Right atrium auricular region (tissue), 2 donors: ENCODE data around the gene PLSCR2. TPM values are rescaled to one million over a fixed set of nuclear protein-coding genes. Genes with fewer than 3 reads are reported as not detected.

Source experiments
- DNase-seq: peaks from one replicate; pipeline ENCODE4 v3.0.0-alpha.2; 2019; ENCODE audit warnings: low spot score
- H3K27ac ChIP-seq, 2 donors: fragments of 200-600 bp; sonication (generic); 1 replicate in 1 of 2; 2 replicates in 1 of 2; pipeline ENCODE4 v1.5.1; 2016 to 2019
- H3K27me3 ChIP-seq, 2 donors: fragments of 200-600 bp; sonication (generic); one replicate each; pipeline versions ENCODE4 v1.5.1 to v1.6.0; 2017 to 2019
- H3K36me3 ChIP-seq: fragments of 200-600 bp; sonication (generic); one replicate; pipeline ENCODE4 v1.5.1; 2016
- H3K4me1 ChIP-seq, 2 donors: fragments of 200-600 bp; sonication (generic); one replicate each; pipeline versions ENCODE4 v1.5.1 to v1.6.0; 2017 to 2019
- H3K4me3 ChIP-seq, 2 donors: fragments of 200-600 bp; sonication (generic); 1 replicate in 1 of 2; 2 replicates in 1 of 2; pipeline ENCODE4 v1.5.1; 2017 to 2019; ENCODE audit warnings: mild to moderate bottlenecking in 1 of 2, moderate library complexity in 1 of 2
- H3K9me3 ChIP-seq, 2 donors: fragments of 200-600 bp; sonication (generic); one replicate each; pipeline ENCODE4 v1.5.1; 2019
- total RNA-seq, 2 donors: library from RNA; depleted of rRNA; stranded (reverse); fragments of >200 nt; gene quantifications; one replicate each; pipeline ENCODE4 v1.1.0, GENCODE V29; 2016
- TF ChIP-seq, protein P1 (sequence below), 2 donors: fragments of 200-600 bp; sonication (generic); IDR thresholded peaks; one replicate each; pipeline ENCODE4 v1.5.1; 2019; ENCODE audit warnings: antibody characterized with exemption in 2 of 2

PLSCR2 gene
- total RNA-seq, 2 donors from 2014 or later, result not detected

DNA sequence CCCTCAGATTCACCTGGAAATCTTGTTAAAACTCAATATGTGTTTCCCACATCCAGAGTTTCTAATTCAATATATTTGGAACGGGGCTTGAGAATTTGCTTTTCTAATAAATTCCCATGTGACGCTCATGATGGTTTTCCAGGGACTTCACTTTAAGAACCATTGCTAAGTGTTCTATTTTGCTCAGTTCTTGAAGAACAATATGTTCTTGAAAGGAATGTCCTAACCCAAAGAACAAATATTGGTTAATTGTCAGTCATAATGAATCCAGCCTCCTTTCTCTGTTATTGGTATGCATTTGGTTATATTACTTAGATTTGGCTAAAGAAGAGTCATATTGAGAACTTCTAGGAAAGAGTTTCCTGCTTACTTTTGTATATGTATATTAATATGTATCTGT is 4.4 kb upstream of the PLSCR2 start:
- peak overlapping the region in 1 of 2 donors; percentile 12 for H3K27ac ChIP-seq
- no peaks in the 10 kb centered on the region for H3K36me3 ChIP-seq
- no peak overlapping the region for H3K4me3 ChIP-seq
- H3K27me3 ChIP-seq, result no peaks in the 10 kb centered on the region
- DNase-seq, result no peak
- TF ChIP-seq, protein P1, sequence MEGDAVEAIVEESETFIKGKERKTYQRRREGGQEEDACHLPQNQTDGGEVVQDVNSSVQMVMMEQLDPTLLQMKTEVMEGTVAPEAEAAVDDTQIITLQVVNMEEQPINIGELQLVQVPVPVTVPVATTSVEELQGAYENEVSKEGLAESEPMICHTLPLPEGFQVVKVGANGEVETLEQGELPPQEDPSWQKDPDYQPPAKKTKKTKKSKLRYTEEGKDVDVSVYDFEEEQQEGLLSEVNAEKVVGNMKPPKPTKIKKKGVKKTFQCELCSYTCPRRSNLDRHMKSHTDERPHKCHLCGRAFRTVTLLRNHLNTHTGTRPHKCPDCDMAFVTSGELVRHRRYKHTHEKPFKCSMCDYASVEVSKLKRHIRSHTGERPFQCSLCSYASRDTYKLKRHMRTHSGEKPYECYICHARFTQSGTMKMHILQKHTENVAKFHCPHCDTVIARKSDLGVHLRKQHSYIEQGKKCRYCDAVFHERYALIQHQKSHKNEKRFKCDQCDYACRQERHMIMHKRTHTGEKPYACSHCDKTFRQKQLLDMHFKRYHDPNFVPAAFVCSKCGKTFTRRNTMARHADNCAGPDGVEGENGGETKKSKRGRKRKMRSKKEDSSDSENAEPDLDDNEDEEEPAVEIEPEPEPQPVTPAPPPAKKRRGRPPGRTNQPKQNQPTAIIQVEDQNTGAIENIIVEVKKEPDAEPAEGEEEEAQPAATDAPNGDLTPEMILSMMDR (IDR thresholded peaks at IDR 0.05), result no peak
- no peaks in the 10 kb centered on the region for H3K9me3 ChIP-seq
- peaks cover 0 to 10% of the 10 kb centered on the region in 2 donors for H3K4me1 ChIP-seq

DNA sequence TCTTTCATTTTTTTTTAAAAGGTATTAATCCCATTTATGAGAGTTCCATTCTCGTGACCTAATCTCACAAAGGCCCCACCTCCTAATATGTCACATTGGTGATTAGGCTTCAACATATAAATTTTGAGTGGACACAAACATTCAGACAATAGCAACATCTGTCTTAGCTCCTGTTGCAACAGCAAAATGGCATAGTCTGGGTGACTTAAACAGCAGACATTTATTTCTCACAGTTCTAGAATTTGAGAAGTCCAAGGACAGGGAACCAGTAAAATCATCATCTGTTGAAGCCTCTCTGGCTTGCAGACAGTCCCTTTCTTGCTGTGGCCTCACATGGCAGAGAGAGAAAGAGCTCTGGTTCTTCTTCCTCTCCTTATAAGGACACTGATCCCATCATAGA is 3.2 kb upstream of the PLSCR2 start:
- Histone ChIP-seq H3K27me3 (no peaks in the 10 kb centered on the region), H3K27ac (no peak overlapping the region), H3K9me3 (no peaks in the 10 kb centered on the region), H3K36me3 (no peaks in the 10 kb centered on the region), H3K4me3 (no peak overlapping the region), H3K4me1 (peaks cover 0 to 10% of the 10 kb centered on the region in 2 donors)
- TF ChIP-seq, protein P1 (IDR thresholded peaks at IDR 0.05), result no peak
- DNase-seq, result no peak

DNA sequence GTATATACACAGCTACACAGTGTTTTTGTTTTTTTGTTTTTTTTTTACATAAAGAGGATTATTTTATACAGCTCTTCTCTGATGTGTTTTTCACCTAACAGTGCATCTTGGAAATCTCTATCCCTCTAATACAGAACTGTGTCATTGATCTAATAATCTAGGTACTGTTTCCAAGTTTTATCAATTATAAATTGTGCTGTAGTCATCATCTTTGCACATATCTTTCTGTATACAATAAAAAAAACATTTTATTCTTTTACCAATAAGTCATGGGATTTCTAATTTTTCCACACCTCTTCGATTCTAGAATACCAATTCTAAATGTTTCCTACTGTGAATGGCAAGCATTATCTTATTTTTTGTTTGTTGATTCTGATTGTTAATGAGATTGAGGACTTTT is 1.7 kb upstream of the PLSCR2 start:
- TF ChIP-seq, protein P1 (IDR thresholded peaks at IDR 0.05), result no peak
- Histone ChIP-seq H3K4me1 (peaks cover 0 to 10% of the 10 kb centered on the region in 2 donors), H3K4me3 (no peak overlapping the region), H3K36me3 (no peaks in the 10 kb centered on the region), H3K9me3 (no peaks in the 10 kb centered on the region), H3K27me3 (no peaks in the 10 kb centered on the region), H3K27ac (no peak overlapping the region)
- no peak for DNase-seq

DNA sequence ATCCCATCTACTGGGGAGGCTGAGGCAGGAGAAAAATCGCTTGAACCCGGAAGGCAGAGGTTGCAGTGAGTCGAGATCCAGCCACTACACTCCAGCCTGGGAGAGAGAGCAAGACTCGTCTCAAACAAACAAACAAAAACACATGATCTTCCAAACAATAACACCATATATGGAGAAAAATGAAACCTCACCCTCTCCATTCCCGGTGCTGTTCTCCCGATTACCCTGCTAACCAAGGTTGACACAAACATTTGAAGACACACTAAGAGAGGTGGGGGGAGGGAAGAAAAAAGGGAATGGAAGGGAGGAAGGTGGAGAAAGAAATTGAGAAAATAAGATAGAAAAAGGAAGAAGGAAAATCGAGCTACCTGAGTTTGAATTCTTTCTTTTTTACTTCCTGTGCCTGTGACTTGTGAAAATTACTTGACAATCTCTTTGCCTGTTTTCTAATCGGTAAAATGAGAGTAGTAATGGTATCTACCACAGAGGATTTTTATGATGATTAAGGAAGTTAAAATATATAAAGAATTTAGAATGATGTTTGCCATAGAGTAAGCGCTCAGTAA is 1.1 kb upstream of the PLSCR2 start:
- no peaks in the 10 kb centered on the region for H3K36me3 ChIP-seq
- H3K9me3 ChIP-seq, result no peaks in the 10 kb centered on the region
- peaks cover 0 to 10% of the 10 kb centered on the region in 2 donors for H3K4me1 ChIP-seq
- H3K27me3 ChIP-seq, result no peaks in the 10 kb centered on the region
- no peak for DNase-seq
- TF ChIP-seq, protein P1 (IDR thresholded peaks at IDR 0.05), result no peak
- H3K27ac ChIP-seq, result no peak overlapping the region
- no peak overlapping the region for H3K4me3 ChIP-seq

DNA sequence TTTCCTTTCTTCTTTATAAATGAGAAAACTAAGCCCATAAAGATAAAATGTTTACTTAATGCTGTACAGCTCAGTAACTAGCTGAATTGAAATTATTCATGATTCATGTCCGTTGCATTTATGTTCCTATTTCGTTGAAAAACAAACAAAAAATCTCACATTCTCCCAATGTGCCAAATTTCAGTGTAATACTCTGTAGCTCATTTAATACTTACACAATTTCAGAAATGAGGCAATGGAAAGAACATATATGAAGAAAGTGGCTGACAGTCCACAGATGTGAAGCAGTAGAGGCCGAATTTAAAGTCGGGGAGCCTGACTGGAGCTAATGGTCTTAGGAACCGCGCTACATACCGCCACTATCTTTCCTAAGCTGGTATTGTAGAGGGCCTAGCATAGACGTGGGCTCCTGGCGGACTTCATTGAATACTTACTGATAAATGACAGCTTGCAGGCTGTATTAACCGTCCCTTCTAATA is 651 bp downstream of the PLSCR2 start:
- H3K4me1 ChIP-seq, result peaks cover 0 to 10% of the 10 kb centered on the region in 2 donors
- H3K4me3 ChIP-seq, result peak overlapping the region; percentile 59 to 60
- TF ChIP-seq, protein P1 (IDR thresholded peaks at IDR 0.05), result no peak
- H3K9me3 ChIP-seq, result no peaks in the 10 kb centered on the region
- H3K36me3 ChIP-seq, result no peaks in the 10 kb centered on the region
- H3K27ac ChIP-seq, result peak overlapping the region; percentile 69 to 75
- no peak for DNase-seq
- H3K27me3 ChIP-seq, result no peaks in the 10 kb centered on the region

DNA sequence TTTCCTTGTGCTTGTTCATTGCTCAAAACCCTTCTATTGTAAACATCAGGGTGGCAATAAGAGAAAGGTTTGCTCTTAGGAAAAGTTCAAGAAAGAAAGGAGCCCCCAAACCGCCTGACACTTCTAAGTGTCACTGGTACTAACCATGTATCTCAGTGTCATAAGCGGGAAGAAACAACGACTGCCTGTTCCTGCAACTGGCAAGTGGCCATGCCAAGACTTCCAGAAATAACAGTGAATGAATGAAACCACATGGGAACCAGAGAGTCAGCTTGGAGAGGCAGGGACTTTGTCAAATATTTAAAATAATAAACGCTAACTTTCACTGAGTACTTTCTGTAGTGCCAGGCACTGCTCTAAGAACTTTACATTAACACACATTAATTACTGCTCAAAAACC is 1.1 kb downstream of the PLSCR2 start:
- no peaks in the 10 kb centered on the region for H3K9me3 ChIP-seq
- no peak overlapping the region for H3K4me3 ChIP-seq
- H3K4me1 ChIP-seq, result peaks cover 0 to 10% of the 10 kb centered on the region in 2 donors
- DNase-seq, result peak; percentile 61
- H3K36me3 ChIP-seq, result no peaks in the 10 kb centered on the region
- H3K27ac ChIP-seq, result peak overlapping the region; percentile 69 to 75
- no peaks in the 10 kb centered on the region for H3K27me3 ChIP-seq
- TF ChIP-seq, protein P1 (IDR thresholded peaks at IDR 0.05), result no peak
